ENCODE results near the gene TEKT2.
A peak's percentile ranks its signal among the peaks of the same experiment; 100 is the strongest.

Gene TEKT2

DNA sequence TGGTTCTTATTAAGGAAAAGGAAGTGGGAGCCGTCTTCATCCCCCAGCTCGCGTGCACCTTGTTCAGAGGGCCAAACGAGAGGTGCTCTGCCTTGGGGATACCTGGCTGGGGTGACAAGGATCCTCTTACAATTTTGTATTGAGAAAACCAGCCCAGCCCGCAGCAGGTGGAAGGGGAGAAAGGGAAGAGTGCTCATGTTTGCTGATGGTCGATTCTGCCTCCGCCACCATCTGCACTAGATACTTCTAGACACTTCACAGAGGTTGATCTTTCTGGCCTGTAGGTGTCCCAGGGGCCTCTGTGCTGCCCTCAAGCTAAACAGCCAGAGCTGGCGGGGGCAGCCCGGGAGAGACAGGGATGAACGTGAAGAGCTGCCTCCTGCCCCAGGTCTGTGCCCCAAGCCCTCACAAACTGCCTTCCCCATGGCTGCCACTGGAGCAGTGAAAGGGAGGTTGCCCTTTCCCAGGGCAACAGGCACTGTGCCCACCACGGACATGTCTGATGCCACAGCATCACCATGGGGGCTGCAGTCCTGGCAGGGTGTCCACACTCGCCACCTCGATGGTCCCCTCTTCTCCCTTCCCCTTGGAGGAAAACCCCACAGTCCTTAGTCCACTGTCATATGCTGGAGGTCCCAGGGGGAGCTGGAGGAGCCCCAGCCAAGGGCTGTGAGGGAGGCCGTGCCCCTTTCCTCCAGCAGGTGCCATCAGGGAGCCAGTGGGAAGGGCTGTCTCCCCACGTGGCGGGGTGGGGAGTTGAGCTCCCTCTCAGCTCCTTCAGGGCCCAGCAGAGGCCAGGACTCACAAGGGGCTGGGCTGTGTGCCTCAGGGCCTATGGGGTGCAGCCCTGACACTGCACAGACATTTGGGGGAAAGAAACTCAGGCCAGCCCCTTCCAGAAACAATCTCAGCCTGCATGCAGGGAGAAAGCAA, 12.9 kb downstream of the TEKT2 start:
- TF ChIP-seq, protein P1, sequence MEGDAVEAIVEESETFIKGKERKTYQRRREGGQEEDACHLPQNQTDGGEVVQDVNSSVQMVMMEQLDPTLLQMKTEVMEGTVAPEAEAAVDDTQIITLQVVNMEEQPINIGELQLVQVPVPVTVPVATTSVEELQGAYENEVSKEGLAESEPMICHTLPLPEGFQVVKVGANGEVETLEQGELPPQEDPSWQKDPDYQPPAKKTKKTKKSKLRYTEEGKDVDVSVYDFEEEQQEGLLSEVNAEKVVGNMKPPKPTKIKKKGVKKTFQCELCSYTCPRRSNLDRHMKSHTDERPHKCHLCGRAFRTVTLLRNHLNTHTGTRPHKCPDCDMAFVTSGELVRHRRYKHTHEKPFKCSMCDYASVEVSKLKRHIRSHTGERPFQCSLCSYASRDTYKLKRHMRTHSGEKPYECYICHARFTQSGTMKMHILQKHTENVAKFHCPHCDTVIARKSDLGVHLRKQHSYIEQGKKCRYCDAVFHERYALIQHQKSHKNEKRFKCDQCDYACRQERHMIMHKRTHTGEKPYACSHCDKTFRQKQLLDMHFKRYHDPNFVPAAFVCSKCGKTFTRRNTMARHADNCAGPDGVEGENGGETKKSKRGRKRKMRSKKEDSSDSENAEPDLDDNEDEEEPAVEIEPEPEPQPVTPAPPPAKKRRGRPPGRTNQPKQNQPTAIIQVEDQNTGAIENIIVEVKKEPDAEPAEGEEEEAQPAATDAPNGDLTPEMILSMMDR (conservative IDR thresholded peaks at IDR 0.05; ENCODE audit: low read length): peak; percentile 30
- H3K4me3 ChIP-seq (ENCODE audit: low read length): no peak overlapping the region
- DNase-seq (ENCODE audit: low read depth): no peak

DNA sequence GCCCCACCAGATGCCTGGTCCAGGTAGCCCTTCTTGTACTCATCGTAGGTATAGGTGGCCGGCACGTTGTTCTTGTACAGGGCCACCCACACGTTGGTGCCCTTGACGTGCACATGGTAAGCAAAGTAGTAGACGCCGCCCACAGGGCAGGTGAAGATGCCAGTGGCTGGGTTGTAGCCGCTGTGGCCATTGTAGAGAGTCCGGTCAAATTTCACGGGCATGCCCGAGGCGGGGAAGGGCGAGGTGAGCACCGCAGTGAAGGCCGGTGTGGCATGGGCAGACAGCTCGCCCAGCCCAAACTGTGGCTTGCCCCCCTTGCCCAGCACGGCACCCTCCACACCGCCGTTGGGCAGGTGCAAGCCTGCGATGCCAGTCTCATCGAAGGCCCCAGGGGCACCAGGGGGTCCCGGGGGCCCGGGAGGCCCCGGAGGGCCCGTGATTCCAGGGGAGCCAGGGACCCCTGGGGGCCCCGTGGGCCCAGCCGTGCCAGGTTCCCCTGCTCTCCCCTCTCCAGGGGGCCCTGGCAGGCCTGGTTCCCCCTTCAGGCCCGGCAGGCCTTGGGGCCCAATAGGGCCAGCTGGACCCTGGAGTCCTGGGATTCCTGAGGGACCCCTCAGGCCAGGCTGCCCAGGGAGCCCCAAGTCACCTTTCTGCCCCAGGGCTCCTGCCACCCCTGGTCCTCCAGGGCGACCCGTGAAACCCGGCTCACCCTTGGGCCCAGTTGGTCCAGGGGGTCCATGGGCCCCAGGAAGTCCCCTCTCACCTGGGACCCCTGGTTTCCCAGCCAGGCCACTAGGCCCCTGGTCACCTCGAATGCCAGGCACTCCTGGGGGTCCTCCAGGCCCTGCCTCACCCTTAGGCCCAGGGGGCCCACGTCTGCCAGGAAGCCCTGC, 14.0 kb downstream of the TEKT2 start:
- H3K4me3 ChIP-seq (ENCODE audit: low read length): no peak overlapping the region
- TF ChIP-seq, protein P1 (conservative IDR thresholded peaks at IDR 0.05; ENCODE audit: low read length): no peak
- DNase-seq (ENCODE audit: low read depth): no peak

DNA sequence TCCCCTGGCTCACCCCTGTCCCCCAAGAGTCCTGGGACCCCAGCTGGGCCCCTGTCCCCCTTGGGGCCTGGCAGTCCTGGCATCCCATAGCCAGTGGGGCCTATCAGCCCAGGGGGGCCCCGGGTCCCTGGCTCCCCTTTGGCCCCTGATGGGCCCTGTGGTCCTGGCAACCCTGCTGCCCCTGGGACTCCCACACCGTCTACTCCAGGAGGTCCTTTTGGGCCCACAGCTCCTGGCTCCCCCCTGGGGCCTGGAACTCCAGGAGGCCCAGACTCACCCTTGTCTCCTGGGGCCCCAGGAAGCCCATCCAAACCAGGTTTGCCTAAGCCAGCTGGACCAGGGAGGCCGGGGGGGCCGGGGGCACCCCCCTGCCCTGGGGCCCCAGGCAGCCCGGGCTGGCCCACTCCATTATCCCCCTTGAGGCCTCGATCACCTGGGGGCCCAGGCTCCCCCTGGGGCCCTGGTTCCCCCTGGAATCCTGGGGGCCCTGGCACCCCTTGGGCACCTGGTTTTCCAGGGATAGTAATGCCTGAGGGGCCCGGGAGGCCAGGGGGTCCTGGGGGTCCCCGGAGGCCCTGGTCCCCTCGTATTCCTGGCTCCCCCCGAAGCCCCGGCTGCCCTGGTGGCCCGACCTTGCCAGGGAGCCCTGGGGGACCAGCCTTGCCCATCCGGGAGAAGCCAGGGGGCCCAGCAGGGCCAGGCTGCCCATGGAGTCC, 14.9 kb downstream of the TEKT2 start:
- TF ChIP-seq, protein P1 (conservative IDR thresholded peaks at IDR 0.05; ENCODE audit: low read length): no peak

DNA sequence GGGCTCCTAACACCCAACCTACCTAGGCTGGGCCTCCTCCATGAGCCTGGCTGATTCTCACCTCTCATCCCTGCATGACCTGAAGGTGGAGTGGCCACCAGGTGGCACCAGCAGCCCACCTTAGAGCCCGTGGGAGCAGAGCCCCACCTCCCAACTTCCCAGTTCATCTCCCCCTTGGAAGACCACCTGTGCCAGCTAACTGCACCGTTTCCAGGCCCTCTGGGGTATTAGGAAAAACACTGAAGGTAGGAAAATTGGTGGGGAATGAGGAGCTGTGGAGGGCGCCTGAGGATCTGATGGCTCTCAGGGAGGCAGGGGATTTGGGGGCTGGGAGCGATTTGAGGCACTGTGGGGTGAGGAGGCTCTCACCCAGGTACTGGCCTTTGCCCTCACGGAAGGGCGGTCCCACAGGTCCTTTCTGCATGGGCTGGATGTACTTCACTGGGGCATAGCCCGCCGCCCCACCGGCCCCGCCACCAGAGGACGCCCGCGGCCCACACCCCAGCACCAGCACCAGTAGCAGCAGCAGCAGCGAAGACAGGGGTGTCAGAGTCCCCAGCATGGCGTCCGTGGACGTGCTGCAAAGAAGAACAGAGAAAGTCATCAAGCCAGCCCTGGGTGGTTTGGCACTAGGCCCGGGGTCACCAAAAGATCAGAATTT, 15.9 kb downstream of the TEKT2 start:
- peak; percentile 63 for DNase-seq (ENCODE audit: low read depth)
- no peak overlapping the region for H3K4me3 ChIP-seq (ENCODE audit: low read length)
- TF ChIP-seq, protein P1 (conservative IDR thresholded peaks at IDR 0.05; ENCODE audit: low read length): peak; percentile 90

More for the DNA sequence above, 14.9 kb downstream of the TEKT2 start:
- H3K4me3 ChIP-seq (ENCODE audit: low read length): no peak overlapping the region
- no peak for DNase-seq (ENCODE audit: low read depth)

DNA sequence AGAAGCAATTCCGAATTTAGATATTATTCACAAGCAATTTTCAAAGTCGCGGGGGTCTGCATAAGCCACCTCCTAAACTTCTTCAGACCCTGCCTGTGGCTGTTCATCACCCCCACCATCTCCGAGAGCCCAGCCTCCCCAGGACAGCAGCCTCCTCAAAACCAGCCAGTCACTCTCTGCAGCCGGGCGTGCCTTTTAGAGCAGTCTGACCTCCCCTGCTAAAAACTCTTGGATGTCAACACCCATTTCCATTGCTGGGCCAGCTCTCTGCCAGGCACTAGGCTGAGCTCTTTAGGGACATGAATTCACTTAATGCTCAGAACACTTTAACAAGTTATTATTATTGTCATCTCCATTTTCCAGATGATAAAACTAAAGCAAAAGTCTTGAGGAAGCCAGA, 16.5 kb downstream of the TEKT2 start:
- H3K4me3 ChIP-seq (ENCODE audit: low read length): no peak overlapping the region
- DNase-seq (ENCODE audit: low read depth): no peak
- TF ChIP-seq, protein P1 (conservative IDR thresholded peaks at IDR 0.05; ENCODE audit: low read length): no peak

DNA sequence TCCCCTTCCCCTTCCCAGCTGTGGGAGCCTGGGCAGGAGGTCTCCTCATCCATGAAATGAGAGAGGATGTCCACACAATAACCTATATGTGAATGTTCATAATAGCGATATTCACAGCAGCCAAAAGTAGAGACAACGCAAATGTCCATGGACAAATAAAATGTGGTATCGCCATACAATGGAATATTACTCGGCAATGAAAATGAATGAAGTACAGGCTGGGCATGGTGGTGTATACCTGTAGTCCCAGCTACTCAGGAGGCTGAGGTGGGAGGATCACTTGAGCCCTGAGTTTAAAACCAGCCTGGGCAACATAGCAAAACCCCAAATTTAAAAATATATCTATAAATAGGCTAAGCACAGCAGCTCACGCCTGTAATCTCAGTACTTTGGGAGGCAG, 17.7 kb downstream of the TEKT2 start:
- DNase-seq (ENCODE audit: low read depth): no peak
- H3K4me3 ChIP-seq (ENCODE audit: low read length): no peak overlapping the region
- TF ChIP-seq, protein P1 (conservative IDR thresholded peaks at IDR 0.05; ENCODE audit: low read length): no peak

Measured in AG10803 (cell line).